ENCODE results near the gene PMS1. TPM values are rescaled to one million over a fixed set of nuclear protein-coding genes. Genes with fewer than 3 reads are reported as not detected.

Gene PMS1
- total RNA-seq, 1 donor from 2014 or later, result 47.3 TPM

- peaks cover 28% of the 10 kb centered on the region for H3K4me1 Mint-ChIP-seq (ENCODE audit: unreplicated experiment)
- H3K27ac Mint-ChIP-seq, result peak overlapping the region; percentile 64
- H3K4me3 Mint-ChIP-seq, result peak overlapping the region; percentile 86
- no peaks in the 10 kb centered on the region for H3K9me3 Mint-ChIP-seq
- peaks cover 35% of the 10 kb centered on the region for H3K36me3 Mint-ChIP-seq
- H3K27me3 Mint-ChIP-seq, result no peaks in the 10 kb centered on the region
- no peak for TF ChIP-seq CTCF (conservative IDR thresholded peaks at IDR 0.05)
- no peak for DNase-seq (ENCODE audit: extremely low spot score, unreplicated experiment)
These were observed 761 bp upstream of the PMS1 start for GRCh38 chr2:189783451-189783926.

GRCh38 chr2:189791338-189792042 lies 7.2 kb downstream of the PMS1 start:
- no peak overlapping the region for H3K4me3 Mint-ChIP-seq
- H3K4me1 Mint-ChIP-seq (ENCODE audit: unreplicated experiment), result no peaks in the 10 kb centered on the region
- H3K27ac Mint-ChIP-seq, result no peak overlapping the region
- no peak for DNase-seq (ENCODE audit: extremely low spot score, unreplicated experiment)
- H3K36me3 Mint-ChIP-seq, result peaks cover 16% of the 10 kb centered on the region
- H3K27me3 Mint-ChIP-seq, result no peaks in the 10 kb centered on the region
- no peak for TF ChIP-seq CTCF (conservative IDR thresholded peaks at IDR 0.05)
- H3K9me3 Mint-ChIP-seq, result no peaks in the 10 kb centered on the region

GRCh38 chr2:189794310-189794709 lies 10.1 kb downstream of the PMS1 start:
- Mint-ChIP-seq H3K9me3 (no peaks in the 10 kb centered on the region), H3K27me3 (no peaks in the 10 kb centered on the region), H3K27ac (no peak overlapping the region), H3K4me1 (ENCODE audit: unreplicated experiment) (no peaks in the 10 kb centered on the region), H3K36me3 (peaks cover 12% of the 10 kb centered on the region), H3K4me3 (no peak overlapping the region)
- DNase-seq (ENCODE audit: extremely low spot score, unreplicated experiment), result no peak
- no peak for TF ChIP-seq CTCF (conservative IDR thresholded peaks at IDR 0.05)

- no peak for TF ChIP-seq CTCF (conservative IDR thresholded peaks at IDR 0.05)
- Mint-ChIP-seq H3K4me3 (no peak overlapping the region), H3K27me3 (no peaks in the 10 kb centered on the region), H3K27ac (no peak overlapping the region), H3K4me1 (ENCODE audit: unreplicated experiment) (no peaks in the 10 kb centered on the region), H3K36me3 (peaks cover 9% of the 10 kb centered on the region), H3K9me3 (no peaks in the 10 kb centered on the region)
- no peak for DNase-seq (ENCODE audit: extremely low spot score, unreplicated experiment)
These were observed 13.7 kb downstream of the PMS1 start for GRCh38 chr2:189797902-189798301.

GRCh38 chr2:189798312-189799029 lies 14.2 kb downstream of the PMS1 start:
- Mint-ChIP-seq H3K36me3 (peaks cover 5% of the 10 kb centered on the region), H3K9me3 (no peaks in the 10 kb centered on the region), H3K27me3 (no peaks in the 10 kb centered on the region), H3K4me1 (ENCODE audit: unreplicated experiment) (no peaks in the 10 kb centered on the region), H3K4me3 (no peak overlapping the region), H3K27ac (no peak overlapping the region)
- DNase-seq (ENCODE audit: extremely low spot score, unreplicated experiment), result no peak
- TF ChIP-seq CTCF (conservative IDR thresholded peaks at IDR 0.05), result peak; percentile 60
